ENCODE data around the gene CASQ2. TPM values are rescaled to one million over a fixed set of nuclear protein-coding genes. Genes with fewer than 3 reads are reported as not detected.

Gene CASQ2
- total and polyA plus RNA-seq, 2 donors (not counting 1 experiment from before 2014, with no cell fraction given): not detected

DNA sequence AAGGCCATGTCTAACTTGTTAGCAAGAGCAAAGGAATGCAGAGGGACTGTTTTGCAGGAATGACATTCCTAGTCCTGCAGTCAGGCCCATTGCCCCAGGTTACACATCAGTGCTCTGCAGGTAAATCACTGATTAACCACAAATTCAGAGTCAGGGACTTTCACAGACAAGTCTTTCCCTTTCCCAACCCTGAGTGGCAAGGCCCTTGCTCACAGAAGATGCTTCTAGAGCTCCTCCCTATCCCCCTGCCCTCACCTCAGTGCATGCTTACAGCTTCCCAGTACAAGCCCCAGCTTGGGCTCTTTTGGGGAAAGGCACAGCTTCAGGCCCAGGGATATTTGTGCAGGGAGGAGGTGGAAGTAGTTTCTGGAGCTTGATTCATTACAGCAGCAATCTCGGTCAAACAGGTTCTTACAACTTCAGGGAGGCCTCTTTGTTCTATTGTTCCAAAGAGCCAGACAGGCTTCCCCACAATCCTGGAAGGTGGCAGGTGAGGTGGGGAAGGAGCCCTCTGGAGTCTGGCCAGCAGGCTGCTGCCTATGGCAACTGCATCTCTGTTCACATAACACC lies 53.9 kb downstream of the CASQ2 start:
- TF ChIP-seq, protein P1, sequence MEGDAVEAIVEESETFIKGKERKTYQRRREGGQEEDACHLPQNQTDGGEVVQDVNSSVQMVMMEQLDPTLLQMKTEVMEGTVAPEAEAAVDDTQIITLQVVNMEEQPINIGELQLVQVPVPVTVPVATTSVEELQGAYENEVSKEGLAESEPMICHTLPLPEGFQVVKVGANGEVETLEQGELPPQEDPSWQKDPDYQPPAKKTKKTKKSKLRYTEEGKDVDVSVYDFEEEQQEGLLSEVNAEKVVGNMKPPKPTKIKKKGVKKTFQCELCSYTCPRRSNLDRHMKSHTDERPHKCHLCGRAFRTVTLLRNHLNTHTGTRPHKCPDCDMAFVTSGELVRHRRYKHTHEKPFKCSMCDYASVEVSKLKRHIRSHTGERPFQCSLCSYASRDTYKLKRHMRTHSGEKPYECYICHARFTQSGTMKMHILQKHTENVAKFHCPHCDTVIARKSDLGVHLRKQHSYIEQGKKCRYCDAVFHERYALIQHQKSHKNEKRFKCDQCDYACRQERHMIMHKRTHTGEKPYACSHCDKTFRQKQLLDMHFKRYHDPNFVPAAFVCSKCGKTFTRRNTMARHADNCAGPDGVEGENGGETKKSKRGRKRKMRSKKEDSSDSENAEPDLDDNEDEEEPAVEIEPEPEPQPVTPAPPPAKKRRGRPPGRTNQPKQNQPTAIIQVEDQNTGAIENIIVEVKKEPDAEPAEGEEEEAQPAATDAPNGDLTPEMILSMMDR (IDR thresholded peaks at IDR 0.05): no peak
- Histone ChIP-seq H3K9ac (ENCODE audit: low read length) (no peak overlapping the region), H3K4me3 (ENCODE audit: control extremely low read depth in 1 of 5, extremely low read depth in 1 of 5, insufficient read depth in 1 of 5, low read depth in 2 of 5, low read length in 4 of 5) (no peak overlapping the region), H3K9me3 (ENCODE audit: control extremely low read depth in 1 of 3, control insufficient read depth in 2 of 3, insufficient read depth in 1 of 3, low read length in 2 of 3) (no peaks in the 10 kb centered on the region), H3K4me1 (ENCODE audit: control insufficient read depth in 2 of 2, insufficient read depth in 2 of 2, low read length in 2 of 2) (no peaks in the 10 kb centered on the region), H3K4me2 (replicated peaks; ENCODE audit: low read depth, low read length, poor library complexity, severe bottlenecking) (no peak overlapping the region), H3K27ac (ENCODE audit: low read length in 2 of 2) (no peak overlapping the region), H2AFZ (ENCODE audit: insufficient read depth, low read depth, low read length, poor library complexity, severe bottlenecking) (no peak overlapping the region), H3K27me3 (replicated peaks in 1 of 4; ENCODE audit: control extremely low read depth in 1 of 4, control insufficient read depth in 3 of 4, insufficient read depth in 4 of 4, low read length in 3 of 4) (peaks cover 0 to 3% (median 0%) of the 10 kb centered on the region in 4 experiments), H4K20me1 (ENCODE audit: control insufficient read depth, insufficient read depth, low read length, poor library complexity, severe bottlenecking) (no peaks in the 10 kb centered on the region), H3K36me3 (replicated peaks in 1 of 2; ENCODE audit: control extremely low read depth in 1 of 2, control insufficient read depth in 1 of 2, extremely low read depth in 1 of 2, insufficient read depth in 2 of 2, low read length in 1 of 2) (no peaks in the 10 kb centered on the region), H3K79me2 (ENCODE audit: control insufficient read depth, insufficient read depth, low read length) (no peaks in the 10 kb centered on the region)
- Mint-ChIP-seq H3K27me3 (peaks cover 19% of the 10 kb centered on the region), H3K27ac (no peak overlapping the region), H3K4me1 (no peaks in the 10 kb centered on the region), H3K9me3 (ENCODE audit: insufficient read depth) (no peaks in the 10 kb centered on the region), H3K4me3 (no peak overlapping the region)
- intact Hi-C loops (cut with micrococcal nuclease): no loop called here
- ChIA-PET POLR2A (no interaction called here), CTCF (no interaction called here)
- WGBS (ENCODE audit: insufficient coverage): 100% methylated on average over 1 of the region's 1 CpG
- DNase-seq: no peak
- ATAC-seq (ENCODE audit: low read depth): no peak

DNA sequence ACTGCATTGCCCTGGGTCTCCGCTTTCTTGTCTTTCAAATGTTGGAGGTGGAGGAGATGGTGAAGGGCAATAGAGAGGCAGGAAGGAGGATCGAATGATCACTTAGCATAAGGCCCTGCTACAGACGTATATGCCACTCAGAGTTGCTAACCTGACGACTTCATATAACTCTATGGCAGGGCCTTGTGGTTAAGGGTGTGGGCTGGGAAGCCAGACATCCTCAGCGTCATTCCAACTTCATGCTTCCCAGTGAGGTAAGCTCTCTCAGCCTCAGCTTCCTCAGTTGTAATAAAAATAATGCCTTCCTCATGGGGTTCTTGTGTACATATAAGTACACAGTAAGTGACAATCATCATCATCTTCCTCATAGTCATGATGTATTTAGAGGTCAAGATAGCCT lies 54.6 kb downstream of the CASQ2 start:
- Histone ChIP-seq H3K27me3 (replicated peaks in 1 of 4; ENCODE audit: control extremely low read depth in 1 of 4, control insufficient read depth in 3 of 4, insufficient read depth in 4 of 4, low read length in 3 of 4) (peaks cover 0 to 3% (median 0%) of the 10 kb centered on the region in 4 experiments), H3K9ac (ENCODE audit: low read length) (no peak overlapping the region), H2AFZ (ENCODE audit: insufficient read depth, low read depth, low read length, poor library complexity, severe bottlenecking) (no peak overlapping the region), H3K27ac (ENCODE audit: low read length in 2 of 2) (no peak overlapping the region), H3K4me2 (replicated peaks; ENCODE audit: low read depth, low read length, poor library complexity, severe bottlenecking) (no peak overlapping the region), H3K4me1 (ENCODE audit: control insufficient read depth in 2 of 2, insufficient read depth in 2 of 2, low read length in 2 of 2) (no peaks in the 10 kb centered on the region), H3K9me3 (ENCODE audit: control extremely low read depth in 1 of 3, control insufficient read depth in 2 of 3, insufficient read depth in 1 of 3, low read length in 2 of 3) (no peaks in the 10 kb centered on the region), H3K79me2 (ENCODE audit: control insufficient read depth, insufficient read depth, low read length) (no peaks in the 10 kb centered on the region), H4K20me1 (ENCODE audit: control insufficient read depth, insufficient read depth, low read length, poor library complexity, severe bottlenecking) (no peaks in the 10 kb centered on the region), H3K36me3 (replicated peaks in 1 of 2; ENCODE audit: control extremely low read depth in 1 of 2, control insufficient read depth in 1 of 2, extremely low read depth in 1 of 2, insufficient read depth in 2 of 2, low read length in 1 of 2) (no peaks in the 10 kb centered on the region), H3K4me3 (ENCODE audit: control extremely low read depth in 1 of 5, extremely low read depth in 1 of 5, insufficient read depth in 1 of 5, low read depth in 2 of 5, low read length in 4 of 5) (no peak overlapping the region)
- Mint-ChIP-seq H3K9me3 (ENCODE audit: insufficient read depth) (no peaks in the 10 kb centered on the region), H3K4me3 (no peak overlapping the region), H3K4me1 (no peaks in the 10 kb centered on the region), H3K27ac (no peak overlapping the region), H3K27me3 (peaks cover 19% of the 10 kb centered on the region)
- 80% methylated on average over 2 of the region's 5 CpGs for WGBS (ENCODE audit: insufficient coverage)
- ATAC-seq (ENCODE audit: low read depth): no peak
- ChIA-PET POLR2A (no interaction called here), CTCF (no interaction called here)
- DNase-seq: no peak
- intact Hi-C loops (cut with micrococcal nuclease): no loop called here
- TF ChIP-seq, protein P1 (IDR thresholded peaks at IDR 0.05): no peak
- no peak for TF ChIP-seq EZH2 (IDR thresholded peaks at IDR 0.05; ENCODE audit: borderline replicate concordance, insufficient read depth, low read depth, low read length, poor library complexity, severe bottlenecking)
